ENCODE results near the gene ZNF215. TPM values are rescaled to one million over a fixed set of nuclear protein-coding genes. Genes with fewer than 3 reads are reported as not detected.

ZNF215 gene
- total and polyA plus RNA-seq, 4 donors, result 0.07 to 0.42 (median 0.20) TPM

DNA sequence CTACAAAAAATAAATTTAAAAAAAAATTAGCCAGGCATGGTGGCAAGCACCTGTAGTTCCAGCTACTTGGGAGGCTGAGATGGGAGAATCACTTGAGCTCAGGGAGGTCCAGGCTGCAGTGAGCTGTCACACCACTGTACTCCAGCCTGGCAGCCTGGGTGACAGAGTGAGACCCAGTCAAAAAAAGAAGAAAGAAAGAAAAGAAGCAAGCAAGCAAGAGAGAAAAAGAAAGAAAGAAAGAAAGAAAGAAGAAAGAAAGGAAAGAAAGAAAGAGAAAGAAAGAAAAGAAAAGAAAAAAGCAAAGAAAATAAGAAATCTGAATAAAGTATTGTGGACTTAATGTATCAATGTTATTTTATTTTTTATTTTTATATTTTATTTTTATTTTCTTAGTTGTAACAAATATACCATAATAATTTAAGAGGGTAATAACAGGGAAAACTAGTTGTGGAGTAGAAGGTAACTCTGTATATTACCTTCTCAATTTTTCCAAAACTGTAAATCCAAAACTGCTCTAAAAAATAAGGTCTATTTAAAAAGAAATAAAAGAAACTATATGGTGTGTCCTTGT lies 1.1 kb upstream of the ZNF215 start:
- Histone ChIP-seq H3K27me3 (ENCODE audit: control insufficient read depth in 4 of 4, insufficient read depth in 4 of 4, low read length in 3 of 4) (peaks cover 0 to 14% (median 2%) of the 10 kb centered on the region in 4 donors), H3K4me3 (ENCODE audit: low read depth in 1 of 3, low read length in 3 of 3) (no peak overlapping the region), H3K4me1 (ENCODE audit: control insufficient read depth in 4 of 4, insufficient read depth in 4 of 4, low read length in 3 of 4) (peaks cover 4 to 9% (median 6%) of the 10 kb centered on the region in 4 donors), H3K9me3 (ENCODE audit: control insufficient read depth in 4 of 4, low read length in 3 of 4) (peaks cover 0 to 1% (median 0%) of the 10 kb centered on the region in 4 donors), H3K9ac (ENCODE audit: low read depth in 1 of 2, low read length in 2 of 2) (no peak overlapping the region), H3K27ac (ENCODE audit: low read depth in 1 of 2, low read length in 2 of 2) (no peak overlapping the region), H3K36me3 (ENCODE audit: control insufficient read depth in 4 of 4, insufficient read depth in 3 of 4, low read depth in 1 of 4, low read length in 3 of 4) (no peaks in the 10 kb centered on the region)
- no peak for TF ChIP-seq GABPA (IDR thresholded peaks at IDR 0.05 in 1 of 2, conservative IDR thresholded peaks at IDR 0.05 in 1 of 2)
- no peak for TF ChIP-seq FOXA1 (IDR thresholded peaks at IDR 0.05)
- TF ChIP-seq YY1 (IDR thresholded peaks at IDR 0.05), result no peak
- TF ChIP-seq HNF4G (IDR thresholded peaks at IDR 0.05), result no peak
- TF ChIP-seq NR2F2 (IDR thresholded peaks at IDR 0.05), result no peak
- TF ChIP-seq, protein P1, sequence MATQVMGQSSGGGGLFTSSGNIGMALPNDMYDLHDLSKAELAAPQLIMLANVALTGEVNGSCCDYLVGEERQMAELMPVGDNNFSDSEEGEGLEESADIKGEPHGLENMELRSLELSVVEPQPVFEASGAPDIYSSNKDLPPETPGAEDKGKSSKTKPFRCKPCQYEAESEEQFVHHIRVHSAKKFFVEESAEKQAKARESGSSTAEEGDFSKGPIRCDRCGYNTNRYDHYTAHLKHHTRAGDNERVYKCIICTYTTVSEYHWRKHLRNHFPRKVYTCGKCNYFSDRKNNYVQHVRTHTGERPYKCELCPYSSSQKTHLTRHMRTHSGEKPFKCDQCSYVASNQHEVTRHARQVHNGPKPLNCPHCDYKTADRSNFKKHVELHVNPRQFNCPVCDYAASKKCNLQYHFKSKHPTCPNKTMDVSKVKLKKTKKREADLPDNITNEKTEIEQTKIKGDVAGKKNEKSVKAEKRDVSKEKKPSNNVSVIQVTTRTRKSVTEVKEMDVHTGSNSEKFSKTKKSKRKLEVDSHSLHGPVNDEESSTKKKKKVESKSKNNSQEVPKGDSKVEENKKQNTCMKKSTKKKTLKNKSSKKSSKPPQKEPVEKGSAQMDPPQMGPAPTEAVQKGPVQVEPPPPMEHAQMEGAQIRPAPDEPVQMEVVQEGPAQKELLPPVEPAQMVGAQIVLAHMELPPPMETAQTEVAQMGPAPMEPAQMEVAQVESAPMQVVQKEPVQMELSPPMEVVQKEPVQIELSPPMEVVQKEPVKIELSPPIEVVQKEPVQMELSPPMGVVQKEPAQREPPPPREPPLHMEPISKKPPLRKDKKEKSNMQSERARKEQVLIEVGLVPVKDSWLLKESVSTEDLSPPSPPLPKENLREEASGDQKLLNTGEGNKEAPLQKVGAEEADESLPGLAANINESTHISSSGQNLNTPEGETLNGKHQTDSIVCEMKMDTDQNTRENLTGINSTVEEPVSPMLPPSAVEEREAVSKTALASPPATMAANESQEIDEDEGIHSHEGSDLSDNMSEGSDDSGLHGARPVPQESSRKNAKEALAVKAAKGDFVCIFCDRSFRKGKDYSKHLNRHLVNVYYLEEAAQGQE (IDR thresholded peaks at IDR 0.05), result no peak
- TF ChIP-seq, protein P2, sequence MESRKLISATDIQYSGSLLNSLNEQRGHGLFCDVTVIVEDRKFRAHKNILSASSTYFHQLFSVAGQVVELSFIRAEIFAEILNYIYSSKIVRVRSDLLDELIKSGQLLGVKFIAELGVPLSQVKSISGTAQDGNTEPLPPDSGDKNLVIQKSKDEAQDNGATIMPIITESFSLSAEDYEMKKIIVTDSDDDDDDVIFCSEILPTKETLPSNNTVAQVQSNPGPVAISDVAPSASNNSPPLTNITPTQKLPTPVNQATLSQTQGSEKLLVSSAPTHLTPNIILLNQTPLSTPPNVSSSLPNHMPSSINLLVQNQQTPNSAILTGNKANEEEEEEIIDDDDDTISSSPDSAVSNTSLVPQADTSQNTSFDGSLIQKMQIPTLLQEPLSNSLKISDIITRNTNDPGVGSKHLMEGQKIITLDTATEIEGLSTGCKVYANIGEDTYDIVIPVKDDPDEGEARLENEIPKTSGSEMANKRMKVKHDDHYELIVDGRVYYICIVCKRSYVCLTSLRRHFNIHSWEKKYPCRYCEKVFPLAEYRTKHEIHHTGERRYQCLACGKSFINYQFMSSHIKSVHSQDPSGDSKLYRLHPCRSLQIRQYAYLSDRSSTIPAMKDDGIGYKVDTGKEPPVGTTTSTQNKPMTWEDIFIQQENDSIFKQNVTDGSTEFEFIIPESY (IDR thresholded peaks at IDR 0.05), result no peak
- no peak for TF ChIP-seq JUND (IDR thresholded peaks at IDR 0.05)
- TF ChIP-seq, protein P3, sequence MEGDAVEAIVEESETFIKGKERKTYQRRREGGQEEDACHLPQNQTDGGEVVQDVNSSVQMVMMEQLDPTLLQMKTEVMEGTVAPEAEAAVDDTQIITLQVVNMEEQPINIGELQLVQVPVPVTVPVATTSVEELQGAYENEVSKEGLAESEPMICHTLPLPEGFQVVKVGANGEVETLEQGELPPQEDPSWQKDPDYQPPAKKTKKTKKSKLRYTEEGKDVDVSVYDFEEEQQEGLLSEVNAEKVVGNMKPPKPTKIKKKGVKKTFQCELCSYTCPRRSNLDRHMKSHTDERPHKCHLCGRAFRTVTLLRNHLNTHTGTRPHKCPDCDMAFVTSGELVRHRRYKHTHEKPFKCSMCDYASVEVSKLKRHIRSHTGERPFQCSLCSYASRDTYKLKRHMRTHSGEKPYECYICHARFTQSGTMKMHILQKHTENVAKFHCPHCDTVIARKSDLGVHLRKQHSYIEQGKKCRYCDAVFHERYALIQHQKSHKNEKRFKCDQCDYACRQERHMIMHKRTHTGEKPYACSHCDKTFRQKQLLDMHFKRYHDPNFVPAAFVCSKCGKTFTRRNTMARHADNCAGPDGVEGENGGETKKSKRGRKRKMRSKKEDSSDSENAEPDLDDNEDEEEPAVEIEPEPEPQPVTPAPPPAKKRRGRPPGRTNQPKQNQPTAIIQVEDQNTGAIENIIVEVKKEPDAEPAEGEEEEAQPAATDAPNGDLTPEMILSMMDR (IDR thresholded peaks at IDR 0.05; ENCODE audit: low read depth, low read length, missing input control), result no peak
- TF ChIP-seq, protein P4, sequence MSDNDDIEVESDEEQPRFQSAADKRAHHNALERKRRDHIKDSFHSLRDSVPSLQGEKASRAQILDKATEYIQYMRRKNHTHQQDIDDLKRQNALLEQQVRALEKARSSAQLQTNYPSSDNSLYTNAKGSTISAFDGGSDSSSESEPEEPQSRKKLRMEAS (IDR thresholded peaks at IDR 0.05), result no peak
- no peak for TF ChIP-seq EGR1 (IDR thresholded peaks at IDR 0.05; ENCODE audit: low read depth in 2 of 2)
- no peak for TF ChIP-seq RAD21 (IDR thresholded peaks at IDR 0.05)
- no peak for TF ChIP-seq SP1 (IDR thresholded peaks at IDR 0.05)
- TF ChIP-seq HNF4A (conservative IDR thresholded peaks at IDR 0.05), result no peak
- no peak for TF ChIP-seq TAF1 (conservative IDR thresholded peaks at IDR 0.05)
- no peak for TF ChIP-seq FOXA2 (IDR thresholded peaks at IDR 0.05)
- no peak for TF ChIP-seq RXRA (IDR thresholded peaks at IDR 0.05)
- DNase-seq (ENCODE audit: low spot score), result no peak

All from liver (tissue), 9 donors.